Activated gamma-delta T cell treated with Interleukin-2 at 50 U/mL for 16 hours (primary cell): Measurements from ENCODE around the gene KRT2.
"Not testable (repeated sequence)": the region's sequence is repeated elsewhere in the genome, so short reads cannot be mapped to it uniquely, and the experiment has no call there.

Experiments used
- DNase-seq: peaks from one replicate; pipeline ENCODE4 v3.0.0-alpha.2; 2020

KRT2 gene

GRCh38 chr12:52683575-52684300 lies 31.7 kb upstream of the KRT2 start:
- DNase-seq, result no peak

GRCh38 chr12:52682938-52683574 lies 31.0 kb upstream of the KRT2 start:
- no peak for DNase-seq

- no peak for DNase-seq
Measured at GRCh38 chr12:52682381-52682660, 30.3 kb upstream of the KRT2 start.

- DNase-seq, result peak; percentile 32
Measured at GRCh38 chr12:52681526-52682380, 29.7 kb upstream of the KRT2 start.

GRCh38 chr12:52680363-52680762 lies 28.4 kb upstream of the KRT2 start, which contains the start of gene KRT1:
TSS of gene KRT1 (minus strand) at chr12:52680407. CDS start at chr12:52680348, 59 bp downstream.
- no peak for DNase-seq

- no peak for DNase-seq
Measured at GRCh38 chr12:52679875-52680274, 27.9 kb upstream of the KRT2 start.

- no peak for DNase-seq
Measured at GRCh38 chr12:52677671-52678070, 25.7 kb upstream of the KRT2 start.

- DNase-seq, result no peak
Measured at GRCh38 chr12:52677126-52677525, 25.1 kb upstream of the KRT2 start.

GRCh38 chr12:52676163-52676562 lies 24.2 kb upstream of the KRT2 start:
- no peak for DNase-seq

GRCh38 chr12:52675301-52675701 lies 23.3 kb upstream of the KRT2 start:
- no peak for DNase-seq

GRCh38 chr12:52674433-52674775 lies 22.4 kb upstream of the KRT2 start:
- no peak for DNase-seq

GRCh38 chr12:52673713-52674432 lies 21.9 kb upstream of the KRT2 start:
- DNase-seq, result no peak

- no peak for DNase-seq
Measured at GRCh38 chr12:52673217-52673616, 21.2 kb upstream of the KRT2 start.

- DNase-seq, result no peak
Measured at GRCh38 chr12:52672321-52672933, 20.4 kb upstream of the KRT2 start.

- no peak for DNase-seq
Measured at GRCh38 chr12:52670961-52671360, 18.9 kb upstream of the KRT2 start.

GRCh38 chr12:52670506-52670905 lies 18.5 kb upstream of the KRT2 start:
- no peak for DNase-seq

- DNase-seq, result not testable (repeated sequence)
Measured at GRCh38 chr12:52669941-52670340, 17.9 kb upstream of the KRT2 start.

GRCh38 chr12:52669426-52669825 lies 17.4 kb upstream of the KRT2 start:
- no peak for DNase-seq

- no peak for DNase-seq
Measured at GRCh38 chr12:52667931-52668330, 15.9 kb upstream of the KRT2 start.

- DNase-seq, result no peak
Measured at GRCh38 chr12:52667509-52667908, 15.5 kb upstream of the KRT2 start.

- DNase-seq, result no peak
Measured at GRCh38 chr12:52666471-52666870, 14.5 kb upstream of the KRT2 start.

- no peak for DNase-seq
Measured at GRCh38 chr12:52663420-52663819, 11.4 kb upstream of the KRT2 start.

GRCh38 chr12:52662918-52663229 lies 10.9 kb upstream of the KRT2 start:
- no peak for DNase-seq
